ENCODE data around the gene TNS1. TPM values are rescaled to one million over a fixed set of nuclear protein-coding genes. Genes with fewer than 3 reads are reported as not detected.

The TNS1 gene
- total and polyA plus RNA-seq, 2 donors (not counting 1 experiment from before 2014, with no cell fraction given): 0.10 to 0.86 TPM

- no peak overlapping the region for H3K4me3 ChIP-seq (ENCODE audit: control extremely low read depth in 1 of 5, extremely low read depth in 1 of 5, insufficient read depth in 1 of 5, low read depth in 2 of 5, low read length in 4 of 5)
- intact Hi-C loops (cut with micrococcal nuclease): no loop called here
- peaks cover 2% of the 10 kb centered on the region for H3K4me1 Mint-ChIP-seq
- H4K20me1 ChIP-seq (ENCODE audit: control insufficient read depth, insufficient read depth, low read length, poor library complexity, severe bottlenecking): no peaks in the 10 kb centered on the region
- H3K4me2 ChIP-seq (replicated peaks; ENCODE audit: low read depth, low read length, poor library complexity, severe bottlenecking): no peak overlapping the region
- H3K27ac ChIP-seq (ENCODE audit: low read length in 2 of 2): no peak overlapping the region
- H2AFZ ChIP-seq (ENCODE audit: insufficient read depth, low read depth, low read length, poor library complexity, severe bottlenecking): no peak overlapping the region
- 51% methylated on average over 6 of the region's 7 CpGs for WGBS (ENCODE audit: insufficient coverage)
- H3K27ac Mint-ChIP-seq: no peak overlapping the region
- ATAC-seq (ENCODE audit: low read depth): no peak
- H3K9me3 ChIP-seq (ENCODE audit: control extremely low read depth in 1 of 3, control insufficient read depth in 2 of 3, insufficient read depth in 1 of 3, low read length in 2 of 3): no peaks in the 10 kb centered on the region
- H3K27me3 ChIP-seq (replicated peaks in 1 of 4; ENCODE audit: control extremely low read depth in 1 of 4, control insufficient read depth in 3 of 4, insufficient read depth in 4 of 4, low read length in 3 of 4): no peaks in the 10 kb centered on the region
- no peaks in the 10 kb centered on the region for H3K4me1 ChIP-seq (ENCODE audit: control insufficient read depth in 2 of 2, insufficient read depth in 2 of 2, low read length in 2 of 2)
- no peak for DNase-seq
- H3K36me3 ChIP-seq (replicated peaks in 1 of 2; ENCODE audit: control extremely low read depth in 1 of 2, control insufficient read depth in 1 of 2, extremely low read depth in 1 of 2, insufficient read depth in 2 of 2, low read length in 1 of 2): no peaks in the 10 kb centered on the region
- H3K4me3 Mint-ChIP-seq: no peak overlapping the region
- H3K27me3 Mint-ChIP-seq: peaks cover 11% of the 10 kb centered on the region
- H3K9ac ChIP-seq (ENCODE audit: low read length): no peak overlapping the region
- POLR2A ChIA-PET: no interaction called here
- no peak for TF ChIP-seq EZH2 (IDR thresholded peaks at IDR 0.05; ENCODE audit: borderline replicate concordance, insufficient read depth, low read depth, low read length, poor library complexity, severe bottlenecking)
- H3K79me2 ChIP-seq (ENCODE audit: control insufficient read depth, insufficient read depth, low read length): no peaks in the 10 kb centered on the region
- H3K9me3 Mint-ChIP-seq (ENCODE audit: insufficient read depth): no peaks in the 10 kb centered on the region
- CTCF ChIA-PET: interaction anchor here (0.8 kb wide), 1 partner anchor 142 kb away, joined by 3 read pairs; no protein-coding TSS in a partner anchor
Observed at GRCh38 chr2:217928324-217929181, 74.2 kb downstream of the TNS1 start.

GRCh38 chr2:217927601-217928323 lies 75.0 kb downstream of the TNS1 start:
- ATAC-seq (ENCODE audit: low read depth) (no peak), DNase-seq (no peak)
- Mint-ChIP-seq H3K9me3 (ENCODE audit: insufficient read depth) (no peaks in the 10 kb centered on the region), H3K27ac (no peak overlapping the region), H3K4me3 (no peak overlapping the region), H3K4me1 (peaks cover 2% of the 10 kb centered on the region), H3K27me3 (peaks cover 5% of the 10 kb centered on the region)
- H3K4me3 ChIP-seq (ENCODE audit: control extremely low read depth in 1 of 5, extremely low read depth in 1 of 5, insufficient read depth in 1 of 5, low read depth in 2 of 5, low read length in 4 of 5): no peak overlapping the region
- intact Hi-C loops (cut with micrococcal nuclease): no loop called here
- no peaks in the 10 kb centered on the region for H3K27me3 ChIP-seq (replicated peaks in 1 of 4; ENCODE audit: control extremely low read depth in 1 of 4, control insufficient read depth in 3 of 4, insufficient read depth in 4 of 4, low read length in 3 of 4)
- ChIA-PET CTCF (no interaction called here), POLR2A (no interaction called here)
- H2AFZ ChIP-seq (ENCODE audit: insufficient read depth, low read depth, low read length, poor library complexity, severe bottlenecking): no peak overlapping the region
- H4K20me1 ChIP-seq (ENCODE audit: control insufficient read depth, insufficient read depth, low read length, poor library complexity, severe bottlenecking): no peaks in the 10 kb centered on the region
- WGBS (ENCODE audit: insufficient coverage): 67% methylated on average over 2 of the region's 2 CpGs
- no peak overlapping the region for H3K27ac ChIP-seq (ENCODE audit: low read length in 2 of 2)
- TF ChIP-seq EZH2 (IDR thresholded peaks at IDR 0.05; ENCODE audit: borderline replicate concordance, insufficient read depth, low read depth, low read length, poor library complexity, severe bottlenecking) (no peak), CTCF (IDR thresholded peaks at IDR 0.05) (no peak)
- no peaks in the 10 kb centered on the region for H3K79me2 ChIP-seq (ENCODE audit: control insufficient read depth, insufficient read depth, low read length)
- H3K36me3 ChIP-seq (replicated peaks in 1 of 2; ENCODE audit: control extremely low read depth in 1 of 2, control insufficient read depth in 1 of 2, extremely low read depth in 1 of 2, insufficient read depth in 2 of 2, low read length in 1 of 2): no peaks in the 10 kb centered on the region
- no peaks in the 10 kb centered on the region for H3K9me3 ChIP-seq (ENCODE audit: control extremely low read depth in 1 of 3, control insufficient read depth in 2 of 3, insufficient read depth in 1 of 3, low read length in 2 of 3)
- no peak overlapping the region for H3K9ac ChIP-seq (ENCODE audit: low read length)
- H3K4me2 ChIP-seq (replicated peaks; ENCODE audit: low read depth, low read length, poor library complexity, severe bottlenecking): no peak overlapping the region
- H3K4me1 ChIP-seq (ENCODE audit: control insufficient read depth in 2 of 2, insufficient read depth in 2 of 2, low read length in 2 of 2): no peaks in the 10 kb centered on the region

Data from B cell (primary cell).